NCI-H345 treated with DMSO at 0.1 percent for 48 hours (cell line): Measurements from ENCODE around the gene IL25.
"Not testable (repeated sequence)": the region's sequence is repeated elsewhere in the genome, so short reads cannot be mapped to it uniquely, and the experiment has no call there.

Experiments used
- DNase-seq: peaks from one replicate; lab custom pipeline; 2025; ENCODE audit not compliant: unreplicated experiment; lab: John Stamatoyannopoulos, UW

The IL25 gene

GRCh38 chr14:23407516-23408306 lies 35.1 kb downstream of the IL25 start, which contains the start of gene MYH6:
TSS of gene MYH6 (minus strand) at chr14:23408273. CDS start at chr14:23407223, 1,050 bp downstream.
- no peak for DNase-seq

- no peak for DNase-seq
Observed at GRCh38 chr14:23408307-23408630, 35.7 kb downstream of the IL25 start.

GRCh38 chr14:23409475-23409874 lies 36.9 kb downstream of the IL25 start:
- no peak for DNase-seq

GRCh38 chr14:23409966-23410635 lies 37.5 kb downstream of the IL25 start:
- DNase-seq, result no peak

- DNase-seq, result no peak
Observed at GRCh38 chr14:23411563-23412525, 39.2 kb downstream of the IL25 start.

- DNase-seq, result no peak
Observed at GRCh38 chr14:23413681-23414080, 41.1 kb downstream of the IL25 start.

- DNase-seq, result no peak
Observed at GRCh38 chr14:23414254-23414653, 41.6 kb downstream of the IL25 start.

GRCh38 chr14:23414906-23415820 lies 42.6 kb downstream of the IL25 start:
- no peak for DNase-seq

GRCh38 chr14:23415821-23416778 lies 43.5 kb downstream of the IL25 start:
- DNase-seq, result no peak

GRCh38 chr14:23416801-23417200 lies 44.2 kb downstream of the IL25 start:
- no peak for DNase-seq

GRCh38 chr14:23417269-23417668 lies 44.7 kb downstream of the IL25 start:
- not testable (repeated sequence) for DNase-seq

GRCh38 chr14:23418021-23418420 lies 45.4 kb downstream of the IL25 start:
- DNase-seq, result no peak

GRCh38 chr14:23419646-23420045 lies 47.0 kb downstream of the IL25 start:
- DNase-seq, result not testable (repeated sequence)

- no peak for DNase-seq
Observed at GRCh38 chr14:23421594-23421993, 49.0 kb downstream of the IL25 start.

- DNase-seq, result no peak
Observed at GRCh38 chr14:23423657-23424056, 51.0 kb downstream of the IL25 start.

- no peak for DNase-seq
Observed at GRCh38 chr14:23425169-23425568, 52.6 kb downstream of the IL25 start.

GRCh38 chr14:23425798-23426197 lies 53.2 kb downstream of the IL25 start:
- DNase-seq, result not testable (repeated sequence)
